Stimulated activated CD4-positive, alpha-beta T cell treated with anti-CD3 and anti-CD28 coated beads, Interleukin-15, amount 100 ng/mL, for 1 hour (primary cell): ENCODE data around the gene KYAT1.

ENCODE experiments used
- DNase-seq, 2 donors: peaks; one replicate each; pipeline ENCODE4 v3.0.0-alpha.2; 2020; ENCODE audit warnings: low read depth in 1 of 2, low spot score in 1 of 2

KYAT1 gene

DNA sequence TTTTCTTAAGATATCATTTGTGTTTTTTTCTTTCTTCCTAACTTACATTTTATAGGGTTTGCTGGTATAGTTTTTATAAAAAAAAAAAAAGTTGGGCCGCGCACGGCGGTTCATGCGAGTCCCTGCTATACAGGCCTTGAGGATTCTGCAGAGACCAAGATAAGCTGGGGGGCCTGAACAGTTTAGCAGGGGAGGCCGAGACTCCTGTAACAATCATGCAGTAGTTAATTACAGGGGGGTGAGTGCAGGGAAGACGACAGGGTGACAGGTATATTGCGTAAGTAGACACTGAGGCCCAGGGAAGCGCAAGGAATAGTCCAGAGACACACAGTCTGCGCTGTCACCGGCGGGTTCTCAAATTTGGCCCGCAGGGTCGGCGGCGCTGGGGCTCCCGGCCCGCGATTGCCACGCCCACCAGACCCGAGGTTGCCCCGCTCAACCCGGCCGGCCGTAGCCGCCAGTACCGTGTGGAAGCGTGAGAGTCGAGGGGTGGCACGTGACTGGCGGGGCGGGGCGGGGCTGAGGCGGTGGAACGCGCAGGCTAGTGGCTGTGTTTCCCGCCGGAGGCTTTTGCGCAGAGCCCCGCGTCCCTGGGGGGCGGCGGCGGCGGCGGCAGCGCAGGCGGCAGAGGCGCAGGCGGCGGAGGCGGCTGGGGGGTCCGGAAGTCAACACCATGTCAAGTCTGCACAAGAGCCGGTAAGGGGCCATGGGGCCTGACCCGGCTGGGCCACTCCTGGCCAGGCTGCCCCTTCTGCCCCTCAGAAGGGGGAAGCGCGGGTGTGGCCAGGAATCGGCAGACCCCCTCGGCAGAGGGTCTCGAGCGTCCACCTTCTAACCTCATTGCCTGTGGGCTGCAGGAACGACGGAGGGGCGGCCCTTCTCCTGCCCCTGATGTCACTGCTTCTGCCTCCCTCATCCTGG is 94.8 kb downstream of the KYAT1 start, which contains the start of gene TBC1D13:
TBC1D13 (plus strand) TSS at position 573 of the 921 bp plus-strand sequence; CDS start at position 674, 101 bp downstream.
- peak; percentile 82 to 84 for DNase-seq

DNA sequence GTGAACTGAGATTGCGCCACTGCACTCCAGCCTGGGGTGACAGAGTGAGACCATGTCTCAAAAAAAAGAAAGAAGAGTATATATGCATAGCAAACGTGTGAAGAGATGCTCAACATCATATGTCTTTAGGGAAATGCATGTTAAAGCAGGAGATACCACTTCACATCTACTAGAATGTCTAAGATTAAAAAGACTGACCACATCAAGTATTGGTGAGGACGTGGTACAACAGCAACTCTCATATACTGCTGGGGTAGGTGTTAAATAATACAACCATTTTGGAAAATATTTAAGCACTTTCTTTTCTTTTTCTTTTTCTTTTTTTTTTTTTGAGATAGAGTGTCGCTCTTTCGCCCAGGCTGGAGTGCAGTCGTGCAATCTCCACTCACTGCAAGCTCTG is 96.3 kb downstream of the KYAT1 start:
- DNase-seq: no peak
